ENCODE results near the gene TRIP12.
A peak's percentile ranks its signal among the peaks of the same experiment; 100 is the strongest.
"Not testable (repeated sequence)": the region's sequence is repeated elsewhere in the genome, so short reads cannot be mapped to it uniquely, and the experiment has no call there.

Gene TRIP12

DNA sequence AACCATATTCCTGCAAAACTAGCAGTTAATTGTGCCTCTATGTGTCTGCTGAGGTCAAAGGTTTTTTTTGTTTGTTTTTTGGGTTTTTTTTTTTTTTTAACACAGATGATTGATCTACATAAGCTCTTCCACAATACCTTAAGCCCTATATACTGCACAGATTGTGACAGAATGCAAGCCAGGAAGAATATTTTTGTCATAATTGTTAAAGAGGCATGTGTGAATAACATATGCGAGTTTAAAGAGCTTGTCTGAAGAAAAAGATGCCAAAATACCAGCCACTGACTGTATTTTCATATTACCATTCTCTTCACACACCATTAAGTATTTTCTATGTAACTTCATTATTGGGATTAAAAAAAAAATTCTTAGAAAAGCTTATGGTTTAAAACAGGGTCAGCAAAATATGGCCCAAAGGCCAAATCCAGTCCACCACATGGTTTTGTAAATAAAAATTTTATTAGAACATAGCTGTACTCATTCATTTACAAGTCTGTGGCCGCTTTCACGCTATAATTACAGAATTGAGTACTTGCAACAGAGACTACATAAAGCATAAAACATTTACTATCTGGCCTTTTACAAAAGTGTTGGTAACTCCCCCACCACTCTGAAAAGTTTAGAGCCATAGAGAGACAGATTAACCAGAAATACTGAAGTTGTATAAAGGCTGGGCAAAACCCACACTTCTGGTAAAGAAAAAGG lies 89.9 kb downstream of the TRIP12 start:
- DNase-seq (ENCODE audit: low read depth): no peak

DNA sequence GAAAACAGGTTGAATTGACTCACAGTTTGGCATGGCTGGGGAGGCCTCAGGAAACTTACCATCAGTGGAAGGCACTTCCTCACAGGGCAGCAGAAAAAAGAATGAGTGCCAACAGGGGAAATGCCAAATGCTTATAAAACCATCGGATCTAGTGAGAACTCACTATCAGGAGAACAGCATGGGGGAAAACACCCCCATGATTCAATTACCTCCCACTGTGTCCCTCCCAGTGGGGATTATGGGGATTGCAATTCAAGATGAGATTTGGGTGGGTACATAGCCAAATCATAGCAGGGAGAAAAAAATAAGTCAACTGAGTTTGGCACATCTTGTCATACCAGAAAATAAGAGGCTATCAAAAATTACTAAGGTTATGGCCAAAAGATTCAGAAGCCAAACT lies 96.3 kb downstream of the TRIP12 start:
- DNase-seq (ENCODE audit: low read depth): no peak

DNA sequence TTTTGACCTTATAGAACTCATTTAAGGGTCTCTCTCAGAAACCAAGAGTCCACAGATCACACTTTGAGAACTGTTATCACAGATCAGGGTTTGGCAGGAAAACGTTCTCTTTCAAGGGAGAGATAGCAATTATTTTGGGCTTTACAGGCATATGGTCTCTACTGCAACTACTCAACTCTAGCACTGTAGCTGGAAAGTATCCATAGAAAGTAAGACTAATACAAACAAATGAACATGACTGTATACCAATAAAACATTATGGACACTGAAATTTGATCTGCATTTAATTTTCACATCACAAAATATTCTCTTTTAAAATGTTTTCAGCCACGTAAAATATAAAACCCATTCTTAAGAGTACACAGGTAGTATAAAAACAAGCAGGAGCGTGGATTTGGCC lies 100.5 kb downstream of the TRIP12 start:
- no peak for DNase-seq (ENCODE audit: low read depth)

DNA sequence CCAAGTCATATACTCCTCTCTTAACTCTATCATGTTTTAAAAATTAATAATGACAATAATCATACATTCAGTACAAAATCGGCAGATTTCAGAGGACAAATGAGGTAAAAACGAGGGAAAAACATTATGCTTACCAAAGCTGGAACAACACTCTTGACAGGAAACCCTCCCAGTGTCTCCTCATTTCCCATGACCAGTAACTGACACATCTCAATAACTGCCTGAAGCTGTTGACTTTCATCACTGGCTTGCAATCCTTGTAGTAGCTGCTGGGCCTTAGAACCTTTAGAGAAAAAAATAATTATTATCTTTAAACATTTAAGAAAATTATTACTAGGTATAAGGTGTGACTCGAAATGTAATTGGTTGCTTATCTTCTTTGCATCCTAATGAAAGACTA lies 103.6 kb downstream of the TRIP12 start:
- DNase-seq (ENCODE audit: low read depth): no peak

DNA sequence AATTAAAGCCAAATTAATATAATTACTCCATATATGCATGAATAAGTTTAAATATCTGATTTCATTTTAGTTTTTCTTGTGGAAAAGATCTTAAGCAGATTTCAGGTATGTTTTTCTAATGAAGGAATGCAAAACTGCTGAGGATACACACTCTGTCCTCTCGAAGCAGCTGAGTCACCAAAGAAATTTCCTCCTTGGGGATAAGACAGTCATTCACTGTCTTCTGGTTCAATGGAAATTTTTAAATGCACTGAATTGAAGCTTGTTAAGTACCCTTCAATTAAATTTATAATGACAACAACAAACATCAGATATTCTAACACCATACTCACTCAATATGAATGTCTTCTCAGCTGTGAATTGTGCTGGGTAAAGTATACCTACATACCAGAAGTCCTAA lies 106.0 kb downstream of the TRIP12 start:
- DNase-seq (ENCODE audit: low read depth): no peak

DNA sequence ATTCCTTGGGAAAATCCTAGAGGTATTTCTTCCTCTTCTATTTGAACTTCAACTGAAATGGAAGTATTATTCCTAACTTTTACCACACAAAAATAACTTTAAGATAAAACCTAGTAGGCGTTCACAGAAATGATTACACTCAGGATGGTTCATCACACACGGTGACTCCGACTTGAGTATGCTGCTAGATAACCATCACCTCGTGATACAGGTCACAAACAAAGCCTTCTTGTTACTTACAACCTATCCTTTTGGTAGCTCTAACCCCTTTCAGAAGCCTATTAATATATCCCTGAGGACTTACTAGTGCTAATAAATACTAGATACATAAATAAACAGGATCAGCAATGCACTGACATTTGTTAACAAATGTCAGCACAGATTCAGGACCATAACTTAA lies 106.5 kb downstream of the TRIP12 start:
- no peak for DNase-seq (ENCODE audit: low read depth)

DNA sequence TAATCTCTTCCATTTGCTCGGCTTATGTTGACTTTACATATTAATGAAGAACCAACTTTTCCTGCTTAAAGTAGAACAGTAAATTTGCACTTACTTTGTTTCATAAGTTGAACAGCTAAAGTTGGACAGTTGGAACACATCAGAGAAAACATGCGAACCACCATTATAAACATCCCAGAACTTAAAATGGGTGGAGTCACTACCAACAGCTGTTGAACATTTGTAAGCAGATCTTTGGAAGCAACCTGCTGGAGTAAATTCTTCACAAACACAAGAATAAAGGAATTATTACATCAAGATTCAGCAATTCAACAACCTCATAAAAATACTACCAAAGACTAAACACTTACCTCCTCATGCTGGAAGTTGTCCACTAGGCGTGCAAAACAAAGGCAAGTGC lies 111.0 kb downstream of the TRIP12 start:
- no peak for DNase-seq (ENCODE audit: low read depth)

DNA sequence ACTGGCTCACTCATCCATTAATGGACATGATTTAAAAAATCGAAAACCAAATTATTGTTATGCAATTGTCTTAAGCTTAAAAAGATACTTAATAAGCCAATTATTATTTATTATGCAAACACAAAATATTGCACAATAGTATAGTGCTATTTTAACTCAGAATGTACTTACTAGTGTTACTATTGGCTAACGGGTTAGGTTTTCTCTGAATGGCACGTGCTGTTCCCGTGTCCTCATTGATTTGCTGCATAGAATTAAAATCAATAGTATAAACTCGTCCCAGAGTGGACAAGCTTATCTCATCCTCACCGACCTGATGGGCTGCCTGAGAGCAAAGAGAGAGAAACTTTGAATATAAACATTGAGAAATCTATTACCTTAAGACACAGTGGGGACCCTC lies 116.2 kb downstream of the TRIP12 start:
- DNase-seq (ENCODE audit: low read depth): no peak

DNA sequence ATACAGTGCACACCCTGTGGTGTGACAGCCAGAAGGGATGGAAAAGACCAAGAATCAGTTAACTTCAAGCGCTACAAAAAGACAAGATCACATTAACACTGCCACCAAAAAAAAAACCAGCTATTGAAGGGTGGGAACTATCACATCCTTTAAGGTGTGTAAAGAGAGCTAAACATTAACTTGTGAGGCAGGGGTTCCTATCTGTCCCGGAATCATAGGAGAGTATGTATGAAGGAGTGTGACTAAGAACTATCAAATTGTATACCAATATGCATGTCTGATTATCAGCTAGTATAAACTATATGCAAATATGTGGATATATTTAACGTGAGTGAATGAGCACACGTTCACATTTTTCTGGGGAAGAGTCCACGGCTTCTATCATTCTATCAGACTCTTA lies 119.0 kb downstream of the TRIP12 start:
- no peak for DNase-seq (ENCODE audit: low read depth)

DNA sequence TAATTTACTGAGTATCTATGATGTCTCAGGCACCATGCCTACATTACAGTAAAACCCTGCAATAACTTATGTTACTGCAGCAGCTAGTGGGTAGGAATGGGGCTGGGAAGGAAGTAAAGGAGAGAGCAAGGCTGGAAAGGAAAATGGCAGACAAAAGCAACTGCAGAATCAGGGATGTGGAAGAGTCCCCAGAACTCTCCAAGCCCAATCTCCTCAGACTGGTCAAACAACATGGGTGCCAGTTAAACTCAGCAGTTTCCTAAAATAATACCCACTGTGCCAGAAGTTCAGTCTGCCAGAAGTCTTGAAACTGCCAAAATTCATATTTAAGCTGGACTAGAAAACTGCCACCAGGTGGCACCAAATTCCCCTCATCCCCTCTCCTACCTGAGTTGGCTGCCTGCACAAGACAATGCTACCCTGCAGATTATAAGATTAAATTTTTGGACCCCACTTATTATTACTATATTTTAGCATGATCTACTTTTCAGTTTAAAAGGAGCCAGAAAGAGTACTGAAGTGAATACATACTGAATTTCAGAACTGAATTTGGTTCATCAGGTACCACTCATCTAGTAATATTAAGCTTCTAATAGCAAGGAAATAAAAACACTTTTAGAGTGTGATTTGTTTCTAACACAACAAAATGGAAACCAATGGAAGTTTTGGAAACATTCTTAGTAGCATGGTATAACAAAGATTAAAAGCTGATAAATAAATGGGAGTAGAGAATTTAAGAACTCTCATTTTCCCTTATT lies 120.6 kb downstream of the TRIP12 start:
- no peak for DNase-seq (ENCODE audit: low read depth)

DNA sequence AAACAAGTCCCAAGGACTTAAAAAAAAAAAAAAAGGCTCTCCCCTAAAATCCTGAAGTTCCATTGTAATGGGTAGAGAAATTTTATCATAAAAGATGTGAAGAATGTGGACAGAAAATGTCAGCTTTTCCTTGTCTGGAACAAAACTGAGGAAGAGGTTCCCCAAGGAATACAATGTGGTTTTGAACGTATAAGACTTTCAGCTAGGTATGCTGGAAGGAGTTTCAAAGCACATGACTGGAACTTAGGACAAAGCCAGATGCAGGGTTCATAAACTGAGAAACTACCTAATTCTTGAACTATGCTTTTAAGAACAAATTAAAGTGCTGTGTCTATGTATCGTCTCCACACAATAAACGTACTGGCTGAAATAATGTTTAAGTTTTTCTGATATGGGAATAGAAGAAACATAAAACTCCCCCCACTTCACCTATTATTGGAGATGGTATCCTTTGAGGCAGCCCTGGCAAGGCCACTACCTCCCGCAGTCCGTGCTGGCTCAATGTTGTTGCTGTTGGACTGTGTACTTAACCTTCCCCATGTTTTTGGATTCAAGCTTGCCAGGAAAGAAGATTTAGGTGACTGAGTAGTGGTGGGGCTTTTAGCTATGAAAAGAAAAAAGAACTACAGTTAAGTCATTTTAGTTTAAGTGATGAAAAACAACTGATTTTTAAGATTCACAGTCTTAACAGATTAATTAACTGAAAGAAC lies 123.2 kb downstream of the TRIP12 start:
- DNase-seq (ENCODE audit: low read depth): no peak

DNA sequence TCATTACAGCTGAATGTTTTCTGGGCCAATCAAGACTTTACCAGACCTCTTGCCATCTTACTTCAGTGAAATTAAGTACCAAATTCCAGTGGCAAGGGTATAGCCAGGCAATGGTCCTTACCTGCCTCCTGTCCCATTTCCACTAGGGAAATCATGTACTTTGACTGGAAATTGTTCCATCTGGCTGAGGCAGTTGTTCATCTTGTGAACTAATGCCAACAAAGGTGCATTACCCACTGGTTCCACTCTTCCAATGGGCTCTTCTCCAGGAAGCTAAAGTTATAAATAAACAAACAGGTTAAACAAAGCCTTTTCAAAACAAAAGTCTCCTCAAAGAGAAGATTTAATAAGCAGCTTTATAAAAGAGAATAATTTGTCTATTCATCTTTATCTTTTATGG lies 126.8 kb downstream of the TRIP12 start:
- DNase-seq (ENCODE audit: low read depth): no peak

DNA sequence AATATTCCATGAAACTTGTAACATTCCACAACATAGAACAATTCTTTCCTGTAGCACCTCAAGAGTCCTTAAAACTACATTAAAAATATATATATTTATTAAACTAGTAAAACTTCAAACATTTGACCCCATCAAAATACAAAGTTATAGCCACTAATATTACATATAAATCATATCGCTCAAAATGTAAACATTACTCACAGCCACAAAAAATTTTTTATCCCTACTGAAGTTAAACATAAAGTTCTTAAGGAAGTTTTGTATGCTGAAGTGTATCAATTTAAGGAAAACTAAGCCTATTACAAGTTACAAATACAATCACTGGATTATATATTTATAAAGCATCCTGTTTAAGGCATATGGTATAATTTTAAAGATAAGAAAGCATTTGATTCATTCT lies 127.2 kb downstream of the TRIP12 start:
- no peak for DNase-seq (ENCODE audit: low read depth)

DNA sequence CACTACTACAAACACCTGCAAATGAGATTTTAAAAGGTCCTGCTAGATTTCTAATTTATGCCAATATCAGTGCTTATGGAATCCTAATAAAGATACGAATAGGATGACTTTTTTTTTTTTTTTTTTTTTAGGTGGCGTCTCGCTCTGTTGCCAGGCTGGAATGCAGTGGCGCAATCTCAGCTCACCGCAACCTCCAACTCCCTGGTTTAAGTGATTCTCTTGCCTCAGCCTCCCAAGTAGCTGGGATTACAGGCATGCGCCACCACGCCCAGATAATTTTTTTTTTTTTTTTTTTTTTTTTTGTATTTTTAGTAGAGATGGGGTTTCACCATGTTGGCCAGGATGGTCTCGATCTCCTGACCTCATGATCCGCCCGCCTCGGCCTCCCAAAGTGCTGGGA lies 135.5 kb downstream of the TRIP12 start:
- DNase-seq (ENCODE audit: low read depth): not testable (repeated sequence)

DNA sequence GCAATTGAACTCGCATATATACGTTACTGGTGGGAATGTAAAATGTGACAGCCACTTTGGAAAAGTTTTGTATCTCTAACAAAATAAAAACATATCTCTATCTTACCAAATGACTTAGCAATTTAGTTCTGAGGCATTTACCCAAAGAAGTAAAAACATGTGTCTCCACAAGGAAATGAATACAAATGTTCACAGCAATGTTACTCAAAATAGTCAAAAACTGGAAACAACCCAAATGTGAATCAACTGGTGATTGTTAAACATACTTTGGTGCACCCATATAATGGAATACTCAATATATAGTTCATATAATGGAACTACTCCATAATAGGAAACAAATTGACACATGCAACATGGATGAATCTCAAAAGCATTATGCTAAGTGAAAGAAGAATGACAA lies 137.0 kb downstream of the TRIP12 start:
- no peak for DNase-seq (ENCODE audit: low read depth)

DNA sequence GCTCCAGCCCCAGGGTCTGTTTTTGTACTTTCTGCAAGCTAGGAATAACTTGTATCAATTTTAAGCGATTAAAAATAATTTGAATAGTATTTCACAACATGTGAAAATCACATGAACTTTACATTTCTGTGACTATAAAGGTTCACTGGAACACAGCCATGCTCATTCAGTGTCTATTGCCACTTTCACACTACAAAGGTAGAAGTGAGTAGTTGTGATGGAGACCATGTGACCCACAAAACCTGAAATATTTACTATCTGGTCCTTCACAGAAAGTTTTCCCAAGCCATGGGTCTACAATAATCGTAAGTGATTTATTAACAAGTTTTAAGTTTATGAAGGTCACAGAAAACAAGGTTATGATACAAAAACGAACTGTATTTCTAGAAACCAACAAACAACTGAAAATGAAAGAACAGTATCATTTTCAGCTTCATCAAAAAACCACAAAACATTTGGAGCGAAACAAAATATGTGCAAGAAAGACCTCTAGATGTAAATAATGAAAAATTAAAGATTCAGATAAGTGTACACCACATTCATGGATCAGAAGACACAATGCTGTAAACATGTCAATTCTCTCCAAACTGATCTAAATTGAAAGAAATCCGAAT lies 138.6 kb downstream of the TRIP12 start:
- no peak for DNase-seq (ENCODE audit: low read depth)

DNA sequence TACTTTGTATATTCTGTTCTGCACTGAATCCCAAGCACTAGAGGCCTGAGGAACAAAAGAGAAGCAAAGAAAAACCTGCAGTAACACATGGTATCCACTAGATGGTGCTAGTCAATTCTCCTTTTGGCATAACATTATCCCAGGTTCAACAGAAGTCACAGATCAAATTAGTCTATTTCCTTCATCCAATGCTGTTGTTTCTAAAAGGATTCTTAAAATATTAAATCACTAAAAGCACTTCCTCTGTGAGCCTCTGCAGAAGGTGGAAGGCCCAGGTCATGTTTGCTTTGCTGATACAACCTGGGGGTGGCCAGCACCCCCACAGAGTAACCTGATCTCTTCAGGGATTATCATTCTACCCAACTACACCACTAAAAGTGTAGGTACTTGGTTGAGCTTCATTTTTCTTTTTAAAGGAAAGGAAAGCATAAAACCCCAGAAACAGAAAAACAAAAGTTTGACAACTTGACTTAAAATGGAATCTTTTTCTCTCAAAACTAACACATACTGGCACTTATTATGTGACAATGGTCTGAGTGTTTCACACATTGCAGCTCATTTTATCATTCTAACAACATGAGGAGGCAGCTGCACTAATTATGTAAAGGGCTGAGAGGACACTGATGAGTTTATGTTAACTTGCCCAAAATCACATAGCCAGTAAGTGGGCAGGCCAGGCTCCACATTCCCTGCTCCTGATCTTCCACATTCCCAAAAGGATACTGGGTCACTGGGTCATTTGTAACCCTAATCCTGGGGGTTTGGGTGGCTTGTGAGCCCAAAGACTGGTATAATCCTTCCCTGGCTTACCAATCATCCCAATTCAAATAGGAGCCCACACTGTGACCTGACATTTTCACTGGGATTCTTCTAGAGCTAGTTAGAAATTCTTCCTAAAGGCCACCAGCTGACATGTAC lies 140.7 kb downstream of the TRIP12 start:
- peak; percentile 36 for DNase-seq (ENCODE audit: low read depth)

DNA sequence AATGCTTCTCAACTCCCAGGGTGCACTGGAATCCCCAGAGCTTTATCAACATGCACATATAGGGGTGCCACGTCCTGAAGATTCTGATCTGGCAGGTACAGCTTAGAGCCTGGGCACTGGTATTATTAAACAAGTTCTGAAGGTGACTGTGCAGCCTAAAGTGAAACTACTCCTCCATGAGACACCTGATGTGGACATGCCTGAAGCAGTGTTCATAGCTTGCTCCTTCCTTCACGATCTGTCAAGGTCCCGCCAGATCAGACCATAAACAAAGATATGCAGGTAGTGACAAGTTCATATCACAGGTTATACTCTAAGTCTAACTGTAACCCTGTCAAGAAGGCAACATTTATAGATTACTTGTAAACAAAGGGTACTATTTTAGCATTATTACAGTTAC lies 142.2 kb downstream of the TRIP12 start:
- no peak for DNase-seq (ENCODE audit: low read depth)

DNA sequence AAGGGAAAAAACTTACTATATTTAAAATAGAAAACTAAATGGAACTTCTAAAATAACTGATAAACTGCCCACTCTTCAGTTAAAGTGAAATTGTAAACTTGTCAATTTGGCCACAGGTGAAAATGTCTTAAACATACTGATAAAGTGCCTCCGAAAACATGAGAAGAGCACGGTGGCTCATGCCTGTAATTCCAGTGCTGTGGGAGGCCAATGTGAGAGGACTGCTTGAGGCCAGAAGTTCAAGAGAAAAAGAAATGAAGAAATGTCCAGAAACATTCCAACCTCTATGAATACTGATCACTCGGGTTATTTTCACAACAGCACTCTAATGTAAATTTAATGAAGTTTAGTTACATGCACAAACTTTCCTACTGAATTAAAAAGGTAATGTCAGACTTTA lies 144.1 kb downstream of the TRIP12 start:
- no peak for DNase-seq (ENCODE audit: low read depth)

DNA sequence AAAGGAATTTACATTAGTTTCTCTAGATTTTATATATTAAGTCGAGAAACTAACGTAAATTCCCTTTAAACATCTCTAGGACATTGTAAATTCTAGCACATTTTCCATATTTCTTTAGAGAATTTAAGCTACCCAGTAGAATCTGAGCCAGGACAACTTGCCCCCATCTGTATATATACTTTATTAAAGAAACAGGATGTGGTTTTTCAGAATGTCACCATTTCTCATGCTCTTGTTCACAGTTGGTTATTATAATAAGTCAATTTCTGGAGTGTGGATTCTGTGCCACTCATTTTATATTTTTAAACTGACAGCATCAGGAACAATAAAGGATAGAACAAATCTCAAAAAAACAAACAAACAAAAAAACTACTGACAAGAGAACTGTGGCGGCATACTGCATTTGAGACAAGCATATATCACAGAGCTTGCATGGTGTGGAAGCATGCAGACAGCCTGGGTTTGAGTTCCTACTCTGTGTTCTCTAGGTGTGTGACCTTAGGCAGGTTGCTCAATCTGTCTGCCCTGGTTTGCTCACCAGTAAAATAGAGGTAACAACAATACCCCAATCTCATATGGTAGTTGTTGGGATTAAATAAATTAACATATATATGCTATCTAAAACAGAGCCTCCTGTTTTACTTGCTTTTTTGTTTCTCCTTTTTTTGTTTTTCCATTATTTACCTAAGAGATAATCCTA lies 146.0 kb downstream of the TRIP12 start:
- DNase-seq (ENCODE audit: low read depth): no peak

DNA sequence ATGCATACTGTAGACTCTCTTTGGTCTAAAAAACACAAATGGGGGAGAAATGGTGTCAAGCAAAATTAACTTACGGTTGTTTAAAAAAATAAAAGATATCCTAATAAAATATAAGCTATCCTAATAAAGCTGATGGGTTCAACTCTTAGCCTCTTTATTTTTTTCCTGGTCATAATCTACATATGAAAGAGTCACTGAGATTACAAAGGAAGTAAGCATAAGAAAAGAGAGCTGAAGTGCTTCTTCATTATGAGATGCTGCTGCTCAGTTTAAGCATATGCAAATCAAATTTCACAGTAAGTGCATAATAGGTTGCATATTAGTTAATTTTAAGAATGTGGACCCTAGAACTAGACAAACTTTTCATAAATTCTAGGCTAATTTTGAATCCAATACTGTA lies 147.6 kb downstream of the TRIP12 start:
- DNase-seq (ENCODE audit: low read depth): no peak

All from HS-5 (cell line).